IPS-20b (cell line): ENCODE results near the gene EPHA2.
"Not testable (repeated sequence)": the region's sequence is repeated elsewhere in the genome, so short reads cannot be mapped to it uniquely, and the experiment has no call there.

ENCODE experiments used
- H3K27ac ChIP-seq: one replicate; pipeline ENCODE4 v1.5.1; 2013; ENCODE audit warnings: low read length
- H3K27me3 ChIP-seq: 2 replicates; pipeline ENCODE4 v1.6.1; 2013; ENCODE audit warnings: mild to moderate bottlenecking, low read length, inconsistent platforms; ENCODE audit not compliant: insufficient read depth
- H3K36me3 ChIP-seq: 2 replicates; pipeline ENCODE4 v1.6.1; 2013; ENCODE audit warnings: low read depth, mild to moderate bottlenecking, inconsistent platforms, low read length, moderate library complexity; ENCODE audit not compliant: insufficient read depth
- H3K4me1 ChIP-seq: 2 replicates; pipeline ENCODE4 v1.6.1; 2013; ENCODE audit warnings: mild to moderate bottlenecking, control low read depth, inconsistent platforms, low read length, moderate library complexity; ENCODE audit not compliant: insufficient read depth
- H3K4me3 ChIP-seq: 2 replicates; pipeline ENCODE4 v1.5.1; 2013; ENCODE audit warnings: mild to moderate bottlenecking, low read length, inconsistent platforms
- H3K9ac ChIP-seq: 2 replicates; pipeline ENCODE4 v1.6.1; 2013; ENCODE audit warnings: low read depth, mild to moderate bottlenecking, inconsistent platforms, low read length, moderate library complexity
- H3K9me3 ChIP-seq: 2 replicates; pipeline ENCODE4 v1.6.1; 2013; ENCODE audit warnings: mild to moderate bottlenecking, low read depth, low read length, inconsistent platforms; ENCODE audit not compliant: insufficient read depth

The EPHA2 gene

GRCh38 chr1:16110884-16111283 lies 45.0 kb downstream of the EPHA2 start:
- Histone ChIP-seq H3K4me3 (no peak overlapping the region), H3K36me3 (no peaks in the 10 kb centered on the region), H3K9me3 (peaks cover 13% of the 10 kb centered on the region), H3K9ac (no peak overlapping the region), H3K27me3 (no peaks in the 10 kb centered on the region), H3K27ac (no peak overlapping the region), H3K4me1 (peaks cover 10% of the 10 kb centered on the region; the same call in 1 of the 2 replicates)

- no peak overlapping the region for H3K27ac ChIP-seq
Measured at GRCh38 chr1:16110456-16110855, 45.4 kb downstream of the EPHA2 start.

GRCh38 chr1:16109571-16109970 lies 46.3 kb downstream of the EPHA2 start:
- Histone ChIP-seq H3K4me3 (no peak overlapping the region), H3K27me3 (no peaks in the 10 kb centered on the region), H3K9me3 (peaks cover 13% of the 10 kb centered on the region), H3K9ac (no peak overlapping the region), H3K27ac (no peak overlapping the region), H3K4me1 (peaks cover 3% of the 10 kb centered on the region; the same call in 1 of the 2 replicates), H3K36me3 (no peaks in the 10 kb centered on the region)

More at GRCh38 chr1:16110456-16110855, 45.4 kb downstream of the EPHA2 start:
- no peaks in the 10 kb centered on the region for H3K36me3 ChIP-seq
- no peak overlapping the region for H3K4me3 ChIP-seq
- H3K9ac ChIP-seq = no peak overlapping the region
- no peaks in the 10 kb centered on the region for H3K27me3 ChIP-seq
- H3K9me3 ChIP-seq = peaks cover 13% of the 10 kb centered on the region
- H3K4me1 ChIP-seq = peaks cover 8% of the 10 kb centered on the region; the same call in 1 of the 2 replicates

GRCh38 chr1:16107039-16107438 lies 48.8 kb downstream of the EPHA2 start:
- H3K4me3 ChIP-seq, H3K9ac ChIP-seq, H3K27ac ChIP-seq, H3K4me1 ChIP-seq, H3K27me3 ChIP-seq, H3K36me3 ChIP-seq: not testable (repeated sequence)
- peaks cover 13% of the 10 kb centered on the region for H3K9me3 ChIP-seq

GRCh38 chr1:16101623-16102022 lies 54.2 kb downstream of the EPHA2 start:
- H3K27ac ChIP-seq = no peak overlapping the region
- H3K4me1 ChIP-seq = no peaks in the 10 kb centered on the region
- no peaks in the 10 kb centered on the region for H3K27me3 ChIP-seq
- H3K36me3 ChIP-seq = no peaks in the 10 kb centered on the region
- no peak overlapping the region for H3K9ac ChIP-seq
- H3K9me3 ChIP-seq = no peaks in the 10 kb centered on the region; the same call in 1 of the 2 replicates
- no peak overlapping the region for H3K4me3 ChIP-seq

- Histone ChIP-seq H3K9ac (no peak overlapping the region), H3K4me1 (no peaks in the 10 kb centered on the region; the same call in 1 of the 2 replicates), H3K9me3 (no peaks in the 10 kb centered on the region; the same call in 1 of the 2 replicates), H3K27me3 (no peaks in the 10 kb centered on the region), H3K36me3 (no peaks in the 10 kb centered on the region), H3K4me3 (no peak overlapping the region), H3K27ac (no peak overlapping the region)
Measured at GRCh38 chr1:16099412-16099811, 56.5 kb downstream of the EPHA2 start.

GRCh38 chr1:16095447-16095846 lies 60.4 kb downstream of the EPHA2 start:
- Histone ChIP-seq H3K9ac (no peak overlapping the region), H3K4me1 (no peaks in the 10 kb centered on the region; the same call in 1 of the 2 replicates), H3K9me3 (no peaks in the 10 kb centered on the region), H3K36me3 (no peaks in the 10 kb centered on the region), H3K27me3 (no peaks in the 10 kb centered on the region), H3K27ac (no peak overlapping the region), H3K4me3 (no peak overlapping the region)

- H3K4me3 ChIP-seq = no peak overlapping the region
- H3K27me3 ChIP-seq = no peaks in the 10 kb centered on the region
- H3K4me1 ChIP-seq = no peaks in the 10 kb centered on the region; the same call in 1 of the 2 replicates
- no peak overlapping the region for H3K27ac ChIP-seq
- no peaks in the 10 kb centered on the region for H3K36me3 ChIP-seq
- H3K9ac ChIP-seq = no peak overlapping the region
- H3K9me3 ChIP-seq = no peaks in the 10 kb centered on the region
Measured at GRCh38 chr1:16094453-16095158, 61.3 kb downstream of the EPHA2 start.

GRCh38 chr1:16093611-16094010 lies 62.3 kb downstream of the EPHA2 start:
- Histone ChIP-seq H3K4me3 (no peak overlapping the region), H3K4me1 (no peaks in the 10 kb centered on the region; the same call in 1 of the 2 replicates), H3K9ac (no peak overlapping the region), H3K27ac (no peak overlapping the region), H3K36me3 (no peaks in the 10 kb centered on the region), H3K9me3 (no peaks in the 10 kb centered on the region), H3K27me3 (no peaks in the 10 kb centered on the region)

GRCh38 chr1:16092923-16093511 lies 62.9 kb downstream of the EPHA2 start:
- Histone ChIP-seq H3K27me3 (no peaks in the 10 kb centered on the region), H3K4me3 (no peak overlapping the region), H3K9ac (no peak overlapping the region), H3K9me3 (no peaks in the 10 kb centered on the region), H3K4me1 (no peaks in the 10 kb centered on the region; the same call in 1 of the 2 replicates), H3K36me3 (no peaks in the 10 kb centered on the region), H3K27ac (no peak overlapping the region)

GRCh38 chr1:16092097-16092922 lies 63.6 kb downstream of the EPHA2 start:
- Histone ChIP-seq H3K9me3 (no peaks in the 10 kb centered on the region), H3K27ac (no peak overlapping the region), H3K36me3 (no peaks in the 10 kb centered on the region), H3K4me1 (no peaks in the 10 kb centered on the region; the same call in 1 of the 2 replicates), H3K4me3 (no peak overlapping the region), H3K9ac (no peak overlapping the region), H3K27me3 (no peaks in the 10 kb centered on the region)
